Astrocyte of the hippocampus (primary cell): ENCODE measurements around the gene DNA2.
"Not testable (repeated sequence)": the region's sequence is repeated elsewhere in the genome, so short reads cannot be mapped to it uniquely, and the experiment has no call there.

ENCODE experiments used
- DNase-seq: peaks from one replicate; pipeline ENCODE4 v3.0.0; 2011; ENCODE audit warnings: low read depth, low spot score

DNA2 gene, protein sequence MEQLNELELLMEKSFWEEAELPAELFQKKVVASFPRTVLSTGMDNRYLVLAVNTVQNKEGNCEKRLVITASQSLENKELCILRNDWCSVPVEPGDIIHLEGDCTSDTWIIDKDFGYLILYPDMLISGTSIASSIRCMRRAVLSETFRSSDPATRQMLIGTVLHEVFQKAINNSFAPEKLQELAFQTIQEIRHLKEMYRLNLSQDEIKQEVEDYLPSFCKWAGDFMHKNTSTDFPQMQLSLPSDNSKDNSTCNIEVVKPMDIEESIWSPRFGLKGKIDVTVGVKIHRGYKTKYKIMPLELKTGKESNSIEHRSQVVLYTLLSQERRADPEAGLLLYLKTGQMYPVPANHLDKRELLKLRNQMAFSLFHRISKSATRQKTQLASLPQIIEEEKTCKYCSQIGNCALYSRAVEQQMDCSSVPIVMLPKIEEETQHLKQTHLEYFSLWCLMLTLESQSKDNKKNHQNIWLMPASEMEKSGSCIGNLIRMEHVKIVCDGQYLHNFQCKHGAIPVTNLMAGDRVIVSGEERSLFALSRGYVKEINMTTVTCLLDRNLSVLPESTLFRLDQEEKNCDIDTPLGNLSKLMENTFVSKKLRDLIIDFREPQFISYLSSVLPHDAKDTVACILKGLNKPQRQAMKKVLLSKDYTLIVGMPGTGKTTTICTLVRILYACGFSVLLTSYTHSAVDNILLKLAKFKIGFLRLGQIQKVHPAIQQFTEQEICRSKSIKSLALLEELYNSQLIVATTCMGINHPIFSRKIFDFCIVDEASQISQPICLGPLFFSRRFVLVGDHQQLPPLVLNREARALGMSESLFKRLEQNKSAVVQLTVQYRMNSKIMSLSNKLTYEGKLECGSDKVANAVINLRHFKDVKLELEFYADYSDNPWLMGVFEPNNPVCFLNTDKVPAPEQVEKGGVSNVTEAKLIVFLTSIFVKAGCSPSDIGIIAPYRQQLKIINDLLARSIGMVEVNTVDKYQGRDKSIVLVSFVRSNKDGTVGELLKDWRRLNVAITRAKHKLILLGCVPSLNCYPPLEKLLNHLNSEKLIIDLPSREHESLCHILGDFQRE

DNA sequence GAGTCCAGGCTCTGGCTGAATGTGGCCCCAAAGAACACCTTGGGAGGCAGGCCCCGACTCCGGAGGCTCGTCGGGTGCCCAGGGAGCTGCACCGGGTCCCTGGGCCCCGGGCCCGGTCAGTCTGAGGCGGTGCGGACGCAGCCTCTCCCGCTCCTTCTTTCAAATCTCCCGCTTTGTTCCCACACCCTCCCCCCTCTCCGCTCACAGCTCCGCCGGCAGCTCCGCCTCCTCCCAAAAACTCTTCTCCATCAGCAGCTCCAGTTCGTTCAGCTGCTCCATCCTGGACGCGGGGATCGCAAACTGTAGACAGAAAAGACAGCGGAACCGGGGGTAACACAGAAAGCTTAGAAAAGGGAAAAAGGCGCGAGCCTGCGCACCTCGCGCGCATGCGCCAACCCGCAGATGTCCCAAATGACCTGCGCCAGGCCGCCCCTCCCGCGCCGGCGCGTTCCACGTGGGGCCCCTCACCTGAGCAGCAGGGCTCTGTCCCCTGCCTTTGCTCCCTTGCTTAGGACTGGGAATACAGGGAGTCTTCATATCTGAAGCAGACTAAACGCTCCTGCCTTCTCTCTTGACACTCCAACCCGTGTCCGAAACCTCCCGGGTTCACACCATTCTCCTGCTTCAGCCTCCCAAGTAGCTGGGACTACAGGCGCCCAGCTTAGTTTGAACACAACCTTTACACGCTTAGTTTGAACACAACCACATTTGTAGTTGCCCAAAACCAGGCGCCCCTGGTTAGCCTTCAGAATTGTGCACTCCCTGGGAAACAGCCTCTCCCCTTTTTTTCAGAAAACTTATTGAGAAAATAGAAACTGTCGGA, at the start of gene DNA2:
DNA2 (minus strand) TSS at position 388 of the 823 bp plus-strand sequence; CDS start at position 279, 109 bp downstream.
- peak; percentile 81 for DNase-seq

DNA sequence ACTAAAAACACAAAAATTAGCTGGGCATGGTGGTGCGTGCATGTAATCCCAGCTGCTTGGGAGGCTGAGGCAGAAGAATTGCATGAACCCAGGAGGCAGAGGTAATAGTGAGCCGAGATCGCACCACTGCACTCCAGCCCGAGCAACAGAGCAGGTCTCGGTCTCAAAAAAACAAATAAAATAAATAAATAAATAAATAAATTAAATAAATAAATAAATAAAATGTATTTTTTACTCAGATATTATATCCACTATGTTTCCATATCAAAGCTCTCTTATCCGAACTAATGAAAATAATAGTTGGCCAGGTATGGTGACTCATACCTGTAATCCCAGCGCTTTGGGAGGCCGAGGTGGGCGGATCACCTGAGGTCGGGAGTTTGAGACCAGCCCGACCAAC, 46.8 kb upstream of the DNA2 start:
- DNase-seq: not testable (repeated sequence)

DNA sequence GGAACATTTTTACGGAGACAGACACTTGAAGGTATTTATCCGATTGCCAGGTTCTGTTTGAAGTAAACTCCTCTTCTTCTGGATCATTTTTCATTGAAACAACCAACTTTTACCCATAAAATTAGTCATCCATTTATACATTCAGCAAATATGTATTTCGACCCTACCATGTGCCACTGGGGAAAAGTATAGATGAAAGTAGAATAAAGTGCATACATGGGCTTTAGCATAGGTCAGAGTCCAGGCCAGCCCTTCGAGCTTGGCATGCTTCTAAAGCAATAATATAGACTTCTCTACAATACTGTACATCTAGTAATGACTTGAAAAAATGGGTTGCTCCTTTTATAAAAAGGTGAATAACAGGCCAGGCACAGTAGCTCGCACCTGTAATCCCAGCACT, 45.4 kb upstream of the DNA2 start:
- DNase-seq: no peak

DNA sequence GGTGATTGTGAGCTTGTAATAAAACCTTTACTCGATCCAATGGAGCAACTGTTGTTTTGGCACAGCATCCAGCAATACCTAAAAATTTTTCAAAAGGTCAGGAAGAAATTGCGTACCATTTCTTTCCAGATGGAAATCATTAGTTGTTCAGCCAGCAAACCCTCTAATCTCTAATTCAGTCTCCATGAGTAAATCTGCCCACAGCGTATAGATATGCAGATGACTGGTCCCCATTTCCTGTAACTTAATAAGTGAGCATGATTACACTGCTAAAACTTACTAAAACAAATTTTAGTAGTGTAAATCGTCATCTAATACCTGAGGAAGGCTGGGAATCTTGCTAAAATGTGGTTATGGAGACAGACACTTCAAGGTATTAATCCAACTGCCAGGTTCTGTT, 45.0 kb upstream of the DNA2 start:
- no peak for DNase-seq

DNA sequence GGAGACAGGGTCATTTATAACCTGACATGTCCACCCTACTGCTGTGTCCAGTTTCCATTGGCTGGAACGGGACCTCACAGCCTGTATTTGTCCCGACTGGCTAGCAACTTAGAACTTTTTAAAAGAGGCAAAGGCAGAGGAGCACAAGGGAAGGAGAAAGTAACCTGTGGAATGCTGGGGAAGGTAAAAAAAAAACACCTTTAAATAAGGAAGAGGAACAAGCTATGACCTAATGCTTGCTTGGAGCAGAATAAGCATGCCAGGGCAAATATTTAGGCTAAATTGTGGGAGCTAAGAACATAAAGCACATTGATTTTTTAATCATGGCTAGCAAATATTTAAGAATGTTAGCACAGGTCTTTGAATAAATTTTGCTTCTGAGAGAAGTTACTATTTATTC, 44.4 kb upstream of the DNA2 start:
- not testable (repeated sequence) for DNase-seq

DNA sequence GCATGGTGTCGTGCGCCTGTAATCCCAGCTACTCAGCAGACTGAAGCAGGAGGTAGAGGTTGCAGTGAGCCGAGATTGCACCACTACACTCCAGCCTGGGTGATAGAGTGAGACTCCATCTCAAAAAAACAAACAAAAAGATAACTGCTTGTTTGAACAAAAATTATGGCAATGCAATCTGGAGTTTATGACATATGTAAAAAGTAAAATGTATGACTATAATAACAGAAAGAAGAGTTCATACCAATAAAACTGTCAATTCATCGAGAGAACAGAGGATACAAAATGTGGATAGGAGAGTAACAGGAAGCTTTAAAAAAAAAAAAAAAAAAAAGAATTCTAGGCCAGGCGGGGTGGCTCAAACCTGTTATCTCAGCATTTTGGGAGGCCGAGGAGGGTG, 36.3 kb upstream of the DNA2 start:
- DNase-seq: no peak

DNA sequence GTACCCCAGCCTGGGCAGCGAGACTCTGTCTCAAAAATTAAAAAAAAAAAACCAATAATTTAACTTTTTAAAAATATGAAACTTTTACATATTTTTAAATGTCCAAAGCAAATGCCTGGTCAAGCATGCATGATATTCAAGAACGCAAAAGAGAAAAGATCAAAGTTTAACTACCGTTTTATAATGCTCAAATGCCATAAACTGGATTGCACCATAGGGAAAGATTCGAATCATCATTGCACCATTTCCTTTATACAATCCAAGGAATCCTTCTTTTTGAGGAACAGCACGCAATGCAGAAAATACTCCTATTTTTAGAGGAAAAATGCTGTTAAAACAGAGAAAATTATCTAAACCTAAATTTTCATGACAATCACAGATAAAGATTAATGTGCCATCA, 34.6 kb upstream of the DNA2 start:
- no peak for DNase-seq

DNA sequence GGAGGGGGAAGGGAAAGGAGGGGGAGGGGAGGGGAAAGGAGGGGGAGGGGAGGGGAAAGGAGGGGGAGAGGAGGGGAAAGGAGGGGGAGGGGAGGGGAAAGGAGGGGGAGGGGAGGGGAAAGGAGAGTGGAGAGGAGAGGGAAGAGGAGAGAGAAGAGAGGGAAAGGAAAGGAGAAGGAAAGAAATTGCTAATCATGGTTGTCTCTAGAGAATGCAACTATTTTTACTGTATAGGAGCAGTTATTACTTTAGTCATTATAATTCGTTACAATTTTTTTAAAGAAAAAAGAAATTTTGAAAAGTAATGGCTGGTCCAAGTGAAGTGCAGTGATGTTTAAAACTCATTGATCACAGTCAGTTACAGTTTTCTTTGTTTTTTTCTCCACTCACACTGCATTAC, 31.1 kb upstream of the DNA2 start:
- no peak for DNase-seq

DNA sequence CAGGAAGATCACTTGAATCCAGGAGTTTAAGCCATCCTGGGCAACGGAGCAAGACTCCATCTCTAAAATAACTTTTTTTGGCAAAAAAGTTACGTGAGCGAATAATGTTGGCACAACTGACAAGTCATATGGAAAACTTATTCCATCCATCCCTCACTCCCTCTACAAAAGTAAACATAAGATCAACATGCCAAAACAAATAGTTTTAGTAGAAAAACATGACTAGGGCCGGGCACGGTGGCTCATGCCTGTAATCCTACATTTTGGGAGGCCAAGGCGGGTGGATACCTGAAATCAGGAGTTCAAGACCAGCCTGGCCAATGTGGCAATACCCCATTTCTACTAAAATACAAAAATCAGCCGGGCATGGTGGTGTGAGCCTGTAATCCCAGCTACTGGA, 29.9 kb upstream of the DNA2 start:
- no peak for DNase-seq

DNA sequence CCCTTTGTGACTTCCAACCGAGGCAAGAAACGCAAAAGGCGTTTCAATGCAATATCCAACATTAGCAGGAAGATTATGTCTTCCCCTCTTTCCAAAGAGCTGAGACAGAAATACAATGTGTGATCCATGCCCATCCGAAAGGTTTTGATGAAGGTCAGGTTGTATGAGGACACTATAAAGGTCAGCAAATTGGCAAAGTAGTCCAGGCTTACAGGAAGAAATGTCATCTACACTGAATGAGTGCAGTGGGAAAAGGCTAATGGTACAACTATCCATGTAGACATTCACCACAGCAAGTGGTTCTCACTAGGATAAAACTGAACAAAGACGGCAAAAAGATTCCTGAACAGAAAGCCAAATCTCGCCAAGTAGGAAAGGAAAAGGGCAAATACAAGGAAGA, 27.8 kb upstream of the DNA2 start:
- no peak for DNase-seq

DNA sequence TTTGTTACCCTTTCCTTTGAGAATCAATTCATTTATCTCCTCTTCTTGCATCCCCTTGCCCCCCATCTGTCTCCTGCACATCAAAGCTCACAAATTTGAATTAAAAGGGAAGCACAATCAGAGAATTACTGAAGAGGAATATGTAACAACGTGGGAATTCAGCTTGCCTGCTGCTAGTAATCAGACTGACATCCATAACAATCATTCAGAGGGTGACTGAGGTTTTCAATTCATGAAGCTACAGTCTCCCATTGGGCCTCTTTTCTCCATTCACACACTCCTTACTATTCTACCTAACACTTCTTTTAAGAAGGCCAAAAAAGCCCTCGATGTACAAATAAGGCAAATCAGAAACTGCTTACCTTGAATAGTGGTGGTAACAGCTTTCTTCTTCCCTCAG, 24.3 kb upstream of the DNA2 start:
- DNase-seq: no peak

DNA sequence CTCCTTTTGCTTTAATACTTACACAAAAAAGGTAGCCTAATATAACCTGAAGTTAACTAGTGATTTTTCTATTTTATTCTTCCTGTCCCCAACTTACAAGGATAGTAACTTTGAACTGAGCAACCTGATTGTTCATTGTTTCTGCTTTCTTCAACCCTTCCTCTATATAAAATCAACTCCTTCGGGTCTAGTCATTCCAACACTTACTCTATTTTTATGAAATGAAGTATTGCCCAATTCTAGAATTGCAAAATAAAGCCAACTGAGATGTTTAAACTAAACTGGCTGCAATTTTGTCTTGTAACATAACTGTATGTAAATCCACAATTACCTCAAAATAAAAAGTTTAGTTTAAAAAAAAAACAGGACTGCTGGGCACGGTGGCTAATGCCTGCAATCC, 20.3 kb upstream of the DNA2 start:
- no peak for DNase-seq

DNA sequence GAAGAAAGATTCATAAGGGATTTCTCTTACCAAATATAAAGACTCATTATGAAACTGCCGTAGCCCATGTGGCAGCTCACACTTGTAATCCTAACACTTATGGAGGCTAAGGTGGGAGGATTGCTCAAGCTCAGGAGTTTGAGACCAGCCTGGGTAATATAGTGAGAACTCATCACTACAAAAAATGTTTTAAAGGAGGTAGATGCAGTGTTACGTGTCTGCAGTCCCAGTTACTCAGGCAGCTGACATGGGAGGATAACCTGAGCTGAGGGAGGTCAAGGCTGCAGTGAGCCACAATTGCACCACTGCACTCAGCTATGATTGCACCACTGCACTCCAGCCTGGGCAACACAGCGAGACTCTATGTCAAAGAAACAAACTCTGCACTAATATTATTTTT, 18.1 kb upstream of the DNA2 start:
- no peak for DNase-seq

DNA sequence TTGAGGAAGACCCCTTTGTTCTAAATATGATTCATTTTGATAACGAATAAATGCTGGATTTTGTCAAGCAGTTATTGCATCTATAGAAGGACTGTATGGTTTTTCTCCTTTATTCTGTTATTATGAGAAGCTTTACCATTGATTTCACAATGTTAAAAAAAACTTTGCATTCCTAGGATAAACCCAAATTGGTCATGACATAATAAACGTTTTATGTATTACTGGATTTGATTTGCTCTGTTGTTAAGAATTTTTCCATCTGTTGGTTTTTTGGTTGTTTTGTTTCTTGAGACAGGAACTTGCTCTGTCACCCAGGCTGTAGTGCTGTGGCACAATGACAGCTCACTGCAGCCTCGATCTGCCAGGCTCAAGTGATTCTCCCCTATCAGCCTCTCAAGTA, 2.2 kb upstream of the DNA2 start:
- no peak for DNase-seq

DNA sequence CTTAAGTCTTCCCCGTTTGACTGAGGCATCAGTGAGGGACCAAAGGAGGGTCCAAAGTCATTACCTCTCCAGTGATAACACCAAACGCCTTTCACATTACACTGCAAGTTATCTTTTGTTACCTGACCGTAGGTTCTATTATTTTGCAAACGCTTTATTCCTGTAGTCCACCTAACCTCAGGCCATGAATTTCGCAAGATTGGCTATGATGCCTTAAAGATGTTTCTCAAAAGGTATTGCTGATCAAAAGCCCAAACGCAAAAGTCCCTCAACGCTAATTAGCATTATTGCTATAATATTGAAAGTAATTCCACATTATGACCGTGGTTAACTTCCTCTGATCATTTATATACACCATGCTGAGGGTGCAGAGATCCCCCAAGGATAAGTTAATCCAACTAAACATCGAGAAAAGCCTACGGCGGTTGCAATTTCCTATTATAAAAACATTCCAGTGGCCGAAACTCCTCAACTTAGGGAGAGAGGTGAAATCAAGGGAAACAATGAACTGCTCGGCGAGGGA, 649 bp downstream of the DNA2 start:
- DNase-seq: no peak

DNA sequence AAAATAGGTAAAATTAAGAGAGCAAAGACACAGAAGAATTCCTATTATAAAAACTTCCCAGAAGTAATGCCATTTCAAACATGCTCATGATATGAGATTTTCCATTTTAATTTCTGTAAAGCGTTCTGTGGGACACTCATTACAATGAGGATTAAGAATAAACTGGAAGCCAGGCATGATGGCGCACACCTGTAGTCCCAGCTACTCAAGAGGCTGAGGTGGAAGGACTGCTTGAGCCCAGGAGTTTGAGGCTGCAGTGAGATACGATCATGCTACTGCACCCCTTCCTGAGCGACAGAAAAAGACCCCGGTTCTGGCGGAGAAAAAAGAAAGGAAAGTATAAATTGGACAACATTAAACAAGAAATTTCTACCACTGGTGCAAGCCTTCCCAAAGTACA, 1.5 kb downstream of the DNA2 start:
- no peak for DNase-seq

DNA sequence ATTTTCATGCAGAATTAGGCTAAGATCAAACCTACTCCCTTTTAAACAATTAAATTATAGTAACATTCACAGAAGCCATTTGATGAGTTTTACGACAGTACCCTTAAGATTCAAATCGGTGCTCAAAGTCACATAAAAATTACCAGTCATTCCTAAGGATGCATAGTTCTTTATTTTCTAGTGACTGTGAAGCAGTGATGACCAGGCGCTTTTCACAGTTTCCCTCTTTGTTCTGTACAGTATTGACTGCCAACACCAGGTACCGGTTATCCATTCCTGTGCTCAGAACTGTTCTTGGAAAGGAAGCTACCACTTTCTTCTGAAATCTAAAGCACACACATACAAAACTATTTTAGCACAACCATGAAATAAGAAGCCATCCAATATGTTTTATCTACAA, 1.9 kb downstream of the DNA2 start:
- DNase-seq: no peak

DNA sequence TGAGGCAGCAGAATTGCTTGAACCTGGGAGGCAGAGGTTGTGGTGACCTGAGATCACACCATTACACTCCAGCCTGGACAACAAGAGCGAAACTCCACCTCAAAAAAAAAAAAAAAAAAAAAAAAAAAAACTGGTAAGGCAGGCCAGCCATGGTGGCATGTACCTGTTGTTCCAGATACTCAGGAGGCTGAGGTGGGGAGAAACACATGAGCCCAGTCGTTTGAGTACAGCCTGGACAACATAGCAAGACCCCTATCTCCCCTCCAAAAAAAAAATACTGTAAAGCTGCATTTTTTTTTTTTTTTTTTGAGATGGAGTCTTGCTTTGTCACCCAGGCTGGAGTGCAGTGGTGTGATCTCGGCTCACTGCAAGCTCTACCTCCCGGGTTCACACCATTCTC, 7.0 kb downstream of the DNA2 start:
- not testable (repeated sequence) for DNase-seq

DNA sequence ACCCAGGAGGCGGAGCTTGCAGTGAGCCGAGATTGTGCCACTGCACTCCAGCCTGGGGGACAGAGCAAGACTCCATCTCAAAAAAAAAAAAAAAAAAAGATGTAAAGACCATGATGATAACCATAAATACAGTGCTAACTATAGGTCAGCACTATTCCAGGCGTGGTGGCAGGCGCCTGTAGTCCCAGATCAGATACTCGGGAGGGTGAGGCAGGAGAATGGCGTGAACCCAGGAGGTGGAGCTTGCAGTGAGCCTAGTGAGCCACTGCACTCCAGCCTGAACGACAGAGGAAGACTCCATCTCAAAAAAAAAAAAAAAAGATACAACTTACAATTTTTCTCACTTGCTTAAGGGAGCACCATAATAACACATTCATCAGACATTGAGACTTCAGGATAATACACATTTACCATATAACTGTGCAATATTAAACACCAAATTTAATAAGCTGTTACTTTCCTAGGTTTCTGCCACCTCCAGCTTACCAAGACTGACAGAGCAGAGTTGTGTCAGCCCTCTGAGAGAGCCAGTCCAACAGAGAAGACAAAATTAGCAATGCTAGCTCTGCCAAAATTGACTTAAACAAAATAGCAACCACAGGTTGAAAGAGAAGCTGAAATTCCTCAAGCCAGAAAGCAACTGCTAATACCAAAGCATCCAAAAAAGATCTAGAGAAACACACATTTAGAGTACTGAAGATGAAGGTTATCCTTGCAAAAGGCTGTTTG, 8.2 kb downstream of the DNA2 start:
- DNase-seq: no peak

DNA sequence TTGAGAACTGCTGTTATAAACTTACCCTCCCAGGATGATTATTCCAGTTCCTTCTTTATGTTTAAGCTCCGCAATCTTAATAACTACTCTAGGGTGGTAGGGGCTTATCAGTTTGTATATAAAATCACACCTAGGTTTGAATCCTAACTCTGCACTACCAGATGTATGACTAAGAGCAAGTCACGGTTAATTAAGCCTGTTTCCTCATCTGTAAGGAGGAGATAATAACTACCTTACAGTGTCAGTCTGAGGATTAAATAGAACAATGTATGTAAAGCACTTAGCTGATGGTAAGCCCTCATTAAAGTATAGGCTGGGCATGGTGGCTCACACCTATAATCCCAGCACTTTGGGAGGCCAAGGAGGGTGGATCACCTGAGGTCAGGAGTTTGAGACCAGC, 9.2 kb downstream of the DNA2 start:
- DNase-seq: no peak

DNA sequence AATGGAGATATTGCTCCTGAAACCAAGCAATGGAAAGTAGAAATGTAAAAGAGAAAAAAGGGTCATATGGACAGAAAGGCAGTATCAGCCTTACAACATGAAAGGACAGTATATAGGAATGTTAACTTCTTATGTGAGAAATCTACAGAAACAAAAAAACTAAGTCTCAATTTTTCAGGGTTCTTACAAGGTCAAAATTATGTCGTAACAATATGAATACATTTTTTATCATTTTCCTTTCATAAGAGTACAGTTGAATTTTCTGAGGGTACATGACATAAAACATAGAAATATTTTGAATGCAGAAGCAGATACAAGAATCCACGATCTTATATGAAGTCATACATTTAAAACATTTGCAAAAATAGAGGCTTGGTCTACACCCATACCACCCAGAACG, 10.7 kb downstream of the DNA2 start:
- no peak for DNase-seq
